NCI-H1930 (cell line): ENCODE results near the gene PGP.

ENCODE experiments used
- DNase-seq, 2 experiments: peaks; one replicate each; lab custom pipeline; 2025; lab: John Stamatoyannopoulos, UW

Gene PGP

GRCh38 chr16:2180962-2181923 lies 33.4 kb downstream of the PGP start:
- no peak for DNase-seq

- DNase-seq = no peak
These were observed 34.2 kb downstream of the PGP start for GRCh38 chr16:2180461-2180860.

- no peak for DNase-seq
These were observed 35.1 kb downstream of the PGP start for GRCh38 chr16:2179576-2179975.

DNA sequence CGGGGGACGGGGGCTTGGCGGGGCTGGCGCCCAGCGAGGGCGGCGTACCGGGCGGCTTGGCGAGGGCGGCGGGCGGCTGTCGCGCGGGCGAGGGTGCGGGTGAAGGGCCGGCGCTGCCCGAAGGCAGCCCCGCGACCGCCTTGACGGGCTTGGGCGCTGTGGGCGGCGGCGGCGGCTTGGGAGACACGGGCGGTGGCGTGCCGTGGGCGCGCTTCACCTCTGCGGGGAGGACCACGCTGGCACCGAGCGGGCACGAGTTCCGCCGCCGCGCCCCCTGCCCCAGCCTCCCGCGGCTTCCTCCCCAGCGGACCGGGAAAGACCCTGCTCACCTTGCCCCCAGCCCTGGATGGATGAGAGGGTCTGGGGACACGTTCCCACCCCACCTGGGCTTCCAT lies 35.5 kb downstream of the PGP start:
- DNase-seq = no peak

DNA sequence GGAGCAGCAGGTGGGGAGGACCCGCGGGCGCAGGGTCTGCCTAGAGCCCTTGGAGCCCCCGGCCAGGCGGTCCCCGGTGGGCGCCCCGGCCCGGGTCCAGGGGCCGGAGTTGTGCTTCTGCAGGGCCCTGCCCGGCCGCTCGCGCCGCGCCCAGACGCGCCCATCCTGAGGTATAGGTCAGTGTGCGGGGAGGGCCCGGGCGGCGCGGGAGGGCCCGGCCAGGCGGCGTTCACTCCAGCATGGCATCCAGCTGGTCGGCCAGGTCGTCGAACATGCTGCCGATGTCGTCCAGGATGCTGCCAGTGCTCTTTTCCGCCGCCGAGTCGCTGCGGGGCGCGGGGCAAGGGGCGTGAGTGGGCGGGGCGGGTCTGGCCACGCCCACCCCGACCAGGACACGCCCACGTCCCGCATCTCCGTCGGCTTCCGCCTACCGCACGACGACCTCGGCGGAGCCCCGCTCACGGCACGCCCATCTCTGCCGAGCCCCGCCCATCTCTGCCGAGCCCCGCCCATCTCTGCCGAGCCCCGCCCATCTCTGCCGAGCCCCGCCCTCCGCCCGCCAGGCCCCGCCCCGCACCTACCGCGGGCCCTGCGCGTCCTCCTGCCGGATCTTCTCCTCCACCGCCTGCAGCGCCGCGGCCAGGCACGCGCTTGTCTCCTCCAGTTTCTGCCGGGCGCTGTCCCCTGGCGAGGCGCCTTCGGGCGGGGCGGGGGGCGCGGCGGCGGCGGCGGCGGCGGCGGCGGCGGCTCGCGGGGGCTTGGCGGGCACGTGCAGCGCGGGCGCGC lies 36.1 kb downstream of the PGP start:
- peak; percentile 46 to 71 for DNase-seq

DNA sequence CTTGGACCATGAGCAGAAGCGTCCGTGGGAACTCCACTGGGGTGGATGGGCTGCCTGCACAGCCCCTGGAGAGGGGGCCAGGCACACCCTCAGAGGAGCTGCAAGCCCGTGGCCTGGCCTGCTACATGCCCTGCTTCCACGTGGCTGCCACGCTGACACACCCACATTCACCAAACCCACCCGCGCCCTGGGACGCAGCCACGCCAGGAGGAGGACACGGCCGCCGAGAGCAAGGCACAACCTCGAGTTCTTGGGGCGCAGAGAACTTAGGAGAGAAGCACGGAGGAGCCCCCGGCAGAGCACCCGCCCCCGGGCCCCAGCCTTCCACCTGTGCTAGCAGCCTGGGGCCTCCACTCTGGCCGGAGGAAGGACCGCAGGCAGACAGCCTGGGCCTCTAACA lies 37.1 kb downstream of the PGP start:
- no peak for DNase-seq

DNA sequence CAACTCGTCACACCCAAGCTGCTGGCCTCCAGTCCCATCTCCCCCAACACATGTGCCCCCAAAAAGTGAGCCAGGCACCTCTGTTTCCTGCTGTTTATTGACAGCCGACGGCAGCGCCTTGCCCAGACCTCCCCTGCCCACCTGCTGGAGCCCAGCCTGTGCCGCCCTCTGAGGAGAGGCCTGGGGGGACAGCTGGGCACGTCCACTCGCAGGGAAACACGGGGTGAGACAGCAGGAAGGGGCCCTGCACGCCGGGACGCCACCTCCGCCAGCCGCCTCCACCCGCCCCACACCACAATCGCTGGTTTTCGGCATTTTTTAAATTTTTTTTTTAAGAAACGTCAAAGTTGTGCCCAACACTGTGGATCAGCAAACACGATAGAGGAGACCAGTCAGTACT lies 37.5 kb downstream of the PGP start:
- no peak for DNase-seq

DNA sequence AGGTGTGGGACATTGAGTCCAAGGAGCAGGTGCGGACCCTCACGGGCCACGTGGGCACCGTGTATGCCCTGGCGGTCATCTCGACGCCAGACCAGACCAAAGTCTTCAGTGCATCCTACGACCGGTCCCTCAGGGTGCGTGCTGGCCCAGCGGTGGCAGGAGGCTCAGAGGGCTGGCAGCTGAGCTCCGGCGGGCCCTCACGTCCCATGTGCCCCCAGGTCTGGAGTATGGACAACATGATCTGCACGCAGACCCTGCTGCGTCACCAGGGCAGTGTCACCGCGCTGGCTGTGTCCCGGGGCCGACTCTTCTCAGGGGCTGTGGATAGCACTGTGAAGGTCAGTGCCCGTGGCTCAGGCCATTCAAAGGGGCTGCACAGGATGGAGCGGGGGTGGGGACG lies 38.6 kb downstream of the PGP start:
- DNase-seq = no peak

GRCh38 chr16:2175454-2175853 lies 39.2 kb downstream of the PGP start:
- DNase-seq = no peak

GRCh38 chr16:2174396-2175131 lies 40.1 kb downstream of the PGP start:
- no peak for DNase-seq

GRCh38 chr16:2173916-2174315 lies 40.7 kb downstream of the PGP start:
- no peak for DNase-seq

DNA sequence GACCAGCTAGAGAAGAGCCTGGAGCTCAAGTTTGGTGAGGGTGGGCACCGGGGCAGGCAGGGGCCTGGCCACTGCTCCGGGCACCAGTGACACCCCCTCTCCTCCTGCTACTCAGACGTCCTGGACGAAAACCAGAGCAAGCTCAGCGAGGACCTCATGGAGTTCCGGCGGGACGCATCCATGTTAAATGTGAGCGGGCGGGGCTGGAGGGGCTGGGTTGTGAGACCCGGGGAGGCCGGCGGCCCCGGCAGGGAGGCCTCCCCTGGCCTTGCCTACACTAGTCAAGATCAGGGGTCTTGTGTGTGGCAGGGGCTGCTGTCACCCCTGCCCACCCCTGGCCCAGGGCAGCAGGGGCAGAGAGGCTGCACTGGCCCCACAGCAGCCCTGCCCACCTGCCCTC lies 41.3 kb downstream of the PGP start:
- no peak for DNase-seq

DNA sequence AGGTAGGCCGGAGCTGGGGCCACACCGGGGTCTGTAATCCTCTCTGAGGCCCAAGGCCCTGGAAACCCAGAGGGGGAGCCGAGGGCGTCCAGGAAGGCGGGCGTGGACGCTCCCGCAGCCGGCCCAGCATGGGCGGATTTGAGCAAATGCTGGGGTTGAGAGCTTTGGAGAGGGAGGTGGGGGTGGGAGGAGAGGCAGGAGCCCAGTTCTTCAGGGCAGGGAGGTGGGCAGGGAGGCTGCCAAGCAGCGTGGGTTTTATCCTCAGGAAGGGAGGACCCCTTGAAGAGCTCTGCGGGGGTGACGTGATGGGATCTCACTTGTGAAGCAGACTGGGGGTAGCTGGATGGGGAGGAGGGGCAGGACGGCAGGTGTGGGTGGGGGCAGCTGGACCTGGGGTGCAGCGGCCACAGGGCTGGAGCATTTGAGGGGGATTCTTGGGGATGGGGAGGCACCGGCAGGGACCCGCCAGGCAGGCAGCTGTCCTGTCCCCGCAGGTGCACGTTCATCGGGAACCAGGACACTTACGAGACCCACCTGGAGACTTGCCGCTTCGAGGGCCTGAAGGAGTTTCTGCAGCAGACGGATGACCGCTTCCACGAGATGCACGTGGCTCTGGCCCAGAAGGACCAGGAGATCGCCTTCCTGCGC lies 41.8 kb downstream of the PGP start:
- no peak for DNase-seq

DNA sequence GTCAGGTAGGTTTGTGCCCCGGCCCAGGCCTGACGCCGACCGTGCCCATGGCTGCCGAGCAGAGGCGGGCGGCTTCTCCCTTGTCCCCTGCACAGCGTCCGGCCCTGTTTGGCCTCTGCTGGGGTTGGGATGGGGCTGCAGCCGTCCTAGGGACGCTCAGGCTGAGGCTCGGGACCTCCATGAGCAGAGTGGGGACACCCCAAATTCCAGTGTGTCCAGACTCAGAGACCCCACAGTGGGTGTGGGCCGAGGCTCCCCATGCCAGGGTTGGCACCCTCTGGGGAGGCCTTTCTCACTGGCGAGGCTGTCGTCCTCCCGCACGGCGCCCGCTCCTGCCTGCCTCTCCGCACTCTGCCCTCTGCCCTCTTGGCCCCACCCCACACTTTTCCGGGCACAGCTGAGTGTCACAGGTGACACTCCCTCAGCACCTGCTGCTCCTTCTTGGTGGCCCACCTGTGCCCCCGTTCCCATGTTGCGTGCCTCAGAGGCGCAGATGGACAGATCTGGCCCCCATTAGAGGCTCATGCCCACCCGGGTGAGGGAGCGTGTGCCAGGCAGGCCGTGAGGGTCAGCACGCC lies 43.0 kb downstream of the PGP start:
- no peak for DNase-seq

- no peak for DNase-seq
These were observed 43.8 kb downstream of the PGP start for GRCh38 chr16:2170587-2171435.

GRCh38 chr16:2170080-2170479 lies 44.6 kb downstream of the PGP start:
- DNase-seq = no peak

- DNase-seq = no peak
These were observed 47.5 kb downstream of the PGP start for GRCh38 chr16:2167068-2167638.

DNA sequence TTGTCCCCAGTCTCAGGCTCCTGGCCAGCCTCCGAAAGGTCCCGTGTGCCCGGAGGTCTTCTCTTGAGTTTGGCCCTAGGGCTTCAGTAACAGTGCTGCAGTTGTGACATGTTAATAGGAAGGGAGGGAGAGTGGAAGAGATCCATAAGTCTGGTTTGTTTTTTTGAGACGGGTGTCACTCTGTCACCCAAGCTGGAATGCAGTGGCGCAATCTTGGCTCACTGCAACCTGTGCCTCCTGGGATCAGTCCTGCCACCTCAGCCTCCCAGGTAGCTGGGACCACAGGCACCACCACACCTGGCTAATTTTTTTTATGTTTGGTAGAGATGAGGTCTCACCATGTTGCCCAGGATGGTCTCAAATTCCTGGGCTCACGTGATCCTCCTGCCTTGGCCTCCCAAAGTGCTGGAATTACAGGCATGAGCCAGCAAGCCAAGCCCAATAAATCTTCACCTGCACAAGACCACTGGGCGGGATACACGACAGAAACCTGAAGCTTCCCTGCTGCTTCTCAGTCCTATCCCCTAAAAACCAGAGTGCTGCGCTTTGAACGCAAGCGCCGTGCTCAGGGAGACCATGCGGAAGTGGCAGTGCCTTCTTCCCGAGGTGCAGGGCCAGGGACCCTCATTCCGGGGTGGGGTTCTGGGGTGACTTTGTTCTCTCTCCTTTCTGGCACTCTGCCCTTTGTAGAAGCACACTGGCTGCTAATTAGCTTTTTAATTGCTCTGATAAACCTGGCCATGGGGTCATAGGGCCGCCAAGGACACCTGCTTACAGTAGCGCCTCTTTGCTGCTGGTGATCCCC lies 48.2 kb downstream of the PGP start:
- DNase-seq = no peak

- no peak for DNase-seq
These were observed 48.8 kb downstream of the PGP start for GRCh38 chr16:2165861-2166260.
